Measurements from ENCODE around the gene CARD11. TPM values are rescaled to one million over a fixed set of nuclear protein-coding genes. Genes with fewer than 3 reads are reported as not detected.
"Not testable (repeated sequence)": the region's sequence is repeated elsewhere in the genome, so short reads cannot be mapped to it uniquely, and the experiment has no call there.

CARD11 gene
- total RNA-seq, 1 donor from 2014 or later: 74.1 TPM

DNA sequence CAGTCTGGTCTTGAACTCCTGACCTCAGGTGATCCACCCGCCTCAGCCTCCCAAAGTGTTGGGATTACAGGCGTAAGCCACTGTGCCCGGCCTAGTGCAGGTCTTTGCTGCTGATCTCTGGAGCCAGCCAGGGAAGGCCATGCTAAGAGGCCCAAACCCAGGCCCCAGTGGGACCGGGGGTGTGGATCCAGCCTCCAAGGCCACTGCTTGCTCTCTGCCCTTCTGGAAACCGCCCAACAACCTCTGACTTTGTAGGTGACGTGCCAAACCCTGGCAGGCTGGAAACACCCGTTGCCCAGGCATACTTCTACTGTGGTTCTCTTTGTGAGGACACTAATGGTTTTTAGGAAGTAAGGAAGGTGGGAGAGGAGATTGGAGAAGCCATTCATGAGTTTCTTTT is 116.1 kb downstream of the CARD11 start:
- Mint-ChIP-seq H3K27me3 (ENCODE audit: low read depth) (no peaks in the 10 kb centered on the region), H3K4me1 (ENCODE audit: low read depth) (no peaks in the 10 kb centered on the region), H3K4me3 (ENCODE audit: low read depth) (no peak overlapping the region), H3K36me3 (ENCODE audit: low read depth) (peaks cover 44% of the 10 kb centered on the region), H3K27ac (no peak overlapping the region), H3K9me3 (no peaks in the 10 kb centered on the region)
- no peak for DNase-seq (ENCODE audit: low spot score)
- intact Hi-C loops (cut with micrococcal nuclease): no loop called here

DNA sequence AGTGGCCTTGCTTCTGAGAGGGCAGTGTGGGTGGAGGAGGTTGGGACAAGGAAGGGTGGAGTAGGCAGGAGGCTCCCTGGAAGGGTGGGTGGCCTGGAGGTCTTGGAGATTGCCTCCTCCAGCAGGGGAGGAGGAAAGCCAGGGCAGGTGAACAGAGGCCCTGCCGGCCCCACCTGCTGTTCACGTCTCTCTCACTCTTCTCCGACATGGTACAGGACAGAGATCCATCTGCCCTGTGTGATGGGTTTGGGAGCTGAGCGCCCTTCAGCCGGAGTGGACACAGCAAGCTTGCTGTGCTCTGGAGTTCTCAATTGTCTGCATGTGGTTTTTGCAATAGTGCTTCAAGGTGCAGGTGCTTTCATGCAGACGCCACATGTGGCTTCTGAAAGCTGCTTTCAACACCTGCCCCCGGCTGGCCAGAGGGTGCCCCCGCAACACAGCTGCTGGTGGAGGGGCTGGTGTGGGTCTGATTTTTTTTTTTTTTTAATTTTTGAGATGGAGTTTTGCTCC is 116.7 kb downstream of the CARD11 start:
- DNase-seq (ENCODE audit: low spot score): no peak
- intact Hi-C loops (cut with micrococcal nuclease): no loop called here
- no peaks in the 10 kb centered on the region for H3K4me1 Mint-ChIP-seq (ENCODE audit: low read depth)
- H3K9me3 Mint-ChIP-seq: no peaks in the 10 kb centered on the region
- no peaks in the 10 kb centered on the region for H3K27me3 Mint-ChIP-seq (ENCODE audit: low read depth)
- H3K27ac Mint-ChIP-seq: no peak overlapping the region
- no peak overlapping the region for H3K4me3 Mint-ChIP-seq (ENCODE audit: low read depth)
- H3K36me3 Mint-ChIP-seq (ENCODE audit: low read depth): peaks cover 42% of the 10 kb centered on the region

DNA sequence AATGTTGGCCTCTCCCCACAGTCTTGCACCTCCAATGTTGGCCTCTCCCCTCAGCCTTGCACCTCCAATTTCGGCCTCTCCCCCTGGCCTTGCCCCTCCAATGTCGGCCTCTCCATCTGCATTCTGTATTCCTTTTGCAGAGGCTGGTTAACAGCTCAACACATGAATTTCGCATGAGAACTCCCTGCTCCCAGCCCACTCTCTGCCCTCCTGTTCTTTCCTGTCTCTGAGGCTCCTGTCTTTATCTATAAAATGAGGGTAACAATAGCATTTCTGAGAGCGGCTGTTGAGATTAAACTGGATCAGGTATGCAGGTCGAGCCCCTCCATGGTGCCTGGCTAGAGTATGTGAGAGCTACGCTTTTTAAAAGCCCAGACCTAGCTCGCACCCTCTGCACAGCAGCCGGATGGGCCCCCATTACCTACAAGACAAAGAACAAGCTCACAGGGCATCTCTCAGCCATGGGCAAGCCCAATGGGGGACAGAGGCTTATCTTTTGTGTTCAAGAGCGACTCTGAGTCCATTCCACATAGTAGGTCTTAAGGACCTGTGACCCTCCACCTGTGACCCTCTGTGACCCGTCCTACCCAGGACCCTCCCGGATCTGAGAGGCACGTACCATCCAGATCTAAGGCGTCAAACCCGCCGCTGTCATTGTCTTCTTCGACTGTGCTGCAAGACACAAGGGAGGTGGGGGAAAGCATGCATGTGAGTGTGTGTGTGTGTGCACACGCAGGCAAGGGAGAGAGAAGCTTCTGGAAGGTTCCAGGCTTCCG is 117.4 kb downstream of the CARD11 start:
- no peak for DNase-seq (ENCODE audit: low spot score)
- intact Hi-C loops (cut with micrococcal nuclease): no loop called here
- Mint-ChIP-seq H3K36me3 (ENCODE audit: low read depth) (peaks cover 43% of the 10 kb centered on the region), H3K4me1 (ENCODE audit: low read depth) (no peaks in the 10 kb centered on the region), H3K27ac (no peak overlapping the region), H3K27me3 (ENCODE audit: low read depth) (no peaks in the 10 kb centered on the region), H3K9me3 (no peaks in the 10 kb centered on the region), H3K4me3 (ENCODE audit: low read depth) (no peak overlapping the region)

DNA sequence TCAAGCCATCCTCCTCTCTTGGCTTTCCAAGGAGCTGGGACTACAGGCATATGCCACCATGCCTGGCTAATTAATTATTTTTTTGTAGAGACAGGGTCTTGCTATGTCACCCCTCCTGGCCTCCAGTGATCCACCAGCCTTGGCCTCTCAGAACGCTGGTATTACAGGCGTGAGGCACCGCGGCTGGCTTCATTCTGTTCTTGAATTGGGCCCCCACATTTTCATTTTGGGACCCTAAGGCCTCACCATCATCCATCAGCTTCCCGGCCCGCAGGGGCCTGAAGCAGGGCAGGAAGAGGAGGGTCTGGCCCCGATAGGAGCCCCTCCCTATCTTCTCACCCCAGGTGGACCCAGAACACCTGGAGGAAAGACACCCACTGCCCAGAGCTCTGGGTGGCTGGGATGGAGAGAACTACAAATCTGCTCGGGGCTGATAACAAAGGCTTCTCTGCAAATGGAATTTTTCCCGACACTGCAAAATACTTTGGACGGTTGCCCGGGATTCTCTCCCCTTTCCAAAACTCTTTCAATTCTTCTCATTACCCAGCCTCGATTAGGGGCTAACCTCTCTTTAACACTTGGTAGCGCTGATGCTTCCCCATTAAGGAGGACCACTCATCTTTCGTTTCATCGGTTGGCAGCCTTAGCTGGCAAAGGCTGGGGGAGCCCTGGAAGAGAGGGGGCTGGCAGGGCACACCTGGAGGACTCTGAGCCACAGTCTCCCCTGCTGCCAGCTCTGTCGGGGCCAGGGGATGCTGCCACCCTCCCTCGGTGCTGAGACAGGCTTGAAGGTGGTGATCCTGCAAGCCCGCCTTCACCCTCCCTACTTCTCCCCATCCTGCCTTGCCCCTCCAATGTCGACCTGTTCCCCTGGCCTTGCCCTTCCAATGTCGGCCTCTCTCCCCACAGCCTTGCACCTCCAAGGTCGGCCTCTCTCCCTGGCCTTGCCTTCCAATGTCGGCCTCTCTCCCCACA is 118.5 kb downstream of the CARD11 start:
- intact Hi-C loops (cut with micrococcal nuclease): no loop called here
- peaks cover 7% of the 10 kb centered on the region for H3K9me3 Mint-ChIP-seq
- no peak for DNase-seq (ENCODE audit: low spot score)
- H3K27ac Mint-ChIP-seq: no peak overlapping the region
- no peaks in the 10 kb centered on the region for H3K27me3 Mint-ChIP-seq (ENCODE audit: low read depth)
- no peak overlapping the region for H3K4me3 Mint-ChIP-seq (ENCODE audit: low read depth)
- peaks cover 47% of the 10 kb centered on the region for H3K36me3 Mint-ChIP-seq (ENCODE audit: low read depth)
- H3K4me1 Mint-ChIP-seq (ENCODE audit: low read depth): no peaks in the 10 kb centered on the region

DNA sequence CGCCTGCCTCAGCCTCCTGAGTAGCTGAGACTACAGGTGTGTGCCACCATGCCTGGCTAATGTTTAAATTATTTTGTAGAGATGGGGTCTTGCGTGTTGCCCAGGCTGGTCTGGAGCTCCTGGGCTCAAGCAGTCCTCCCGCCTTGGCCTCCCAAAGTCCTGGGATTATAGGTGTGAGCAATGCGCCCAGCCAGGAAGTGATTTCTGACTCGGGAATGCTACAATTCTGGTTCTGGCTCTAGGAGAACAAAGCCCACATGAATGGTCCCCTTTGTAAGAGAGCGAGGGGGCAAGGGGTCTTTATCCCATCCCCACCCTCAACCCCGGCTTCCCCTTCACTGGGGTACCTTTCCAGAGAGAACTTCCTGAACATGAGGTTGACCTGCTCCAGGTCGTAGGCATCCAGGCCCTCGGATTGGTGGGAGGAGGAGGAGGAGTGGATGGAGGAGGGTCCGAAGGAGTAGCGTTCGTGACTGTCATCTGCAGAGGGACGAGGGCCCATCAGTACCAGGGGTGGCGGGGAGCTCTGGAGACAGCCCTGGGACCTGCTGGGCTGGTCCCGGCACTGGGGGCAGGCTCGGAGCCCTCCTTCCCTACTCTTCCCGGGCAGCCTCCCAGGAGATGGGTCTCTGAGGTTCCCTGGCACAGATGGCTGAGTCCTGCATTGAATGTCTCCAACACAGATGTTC is 119.6 kb downstream of the CARD11 start:
- no peaks in the 10 kb centered on the region for H3K27me3 Mint-ChIP-seq (ENCODE audit: low read depth)
- H3K36me3 Mint-ChIP-seq (ENCODE audit: low read depth): peaks cover 50% of the 10 kb centered on the region
- intact Hi-C loops (cut with micrococcal nuclease): no loop called here
- no peak overlapping the region for H3K27ac Mint-ChIP-seq
- H3K4me3 Mint-ChIP-seq (ENCODE audit: low read depth): no peak overlapping the region
- peaks cover 11% of the 10 kb centered on the region for H3K9me3 Mint-ChIP-seq
- DNase-seq (ENCODE audit: low spot score): no peak
- no peaks in the 10 kb centered on the region for H3K4me1 Mint-ChIP-seq (ENCODE audit: low read depth)

DNA sequence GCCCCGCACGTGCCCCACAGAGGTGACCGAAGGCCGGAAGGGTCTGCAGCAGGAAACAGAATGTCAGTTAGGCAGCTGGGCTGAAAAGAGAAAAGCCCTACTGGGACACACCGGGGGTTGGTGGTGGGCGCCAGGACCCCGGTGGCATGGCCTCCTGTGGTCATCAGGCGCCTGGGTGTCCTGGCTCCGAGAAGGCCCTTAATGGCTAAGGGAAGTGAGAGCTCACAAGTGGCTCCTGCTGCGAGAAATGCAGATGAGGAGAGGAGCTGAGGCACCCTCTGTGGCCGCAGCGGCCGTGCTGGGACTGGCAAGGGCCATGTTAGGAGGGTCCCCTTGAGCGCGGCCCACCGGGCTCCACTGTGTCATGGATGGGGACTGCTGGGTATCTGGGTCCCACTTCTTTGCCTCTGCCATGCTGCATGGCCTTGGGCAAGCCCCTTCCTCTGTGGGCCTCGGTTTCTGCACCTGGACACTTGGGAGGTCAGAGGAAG is 120.3 kb downstream of the CARD11 start:
- Mint-ChIP-seq H3K27ac (no peak overlapping the region), H3K9me3 (peaks cover 11% of the 10 kb centered on the region), H3K36me3 (ENCODE audit: low read depth) (peaks cover 56% of the 10 kb centered on the region), H3K4me1 (ENCODE audit: low read depth) (no peaks in the 10 kb centered on the region), H3K27me3 (ENCODE audit: low read depth) (no peaks in the 10 kb centered on the region), H3K4me3 (ENCODE audit: low read depth) (no peak overlapping the region)
- DNase-seq (ENCODE audit: low spot score): no peak
- intact Hi-C loops (cut with micrococcal nuclease): no loop called here

DNA sequence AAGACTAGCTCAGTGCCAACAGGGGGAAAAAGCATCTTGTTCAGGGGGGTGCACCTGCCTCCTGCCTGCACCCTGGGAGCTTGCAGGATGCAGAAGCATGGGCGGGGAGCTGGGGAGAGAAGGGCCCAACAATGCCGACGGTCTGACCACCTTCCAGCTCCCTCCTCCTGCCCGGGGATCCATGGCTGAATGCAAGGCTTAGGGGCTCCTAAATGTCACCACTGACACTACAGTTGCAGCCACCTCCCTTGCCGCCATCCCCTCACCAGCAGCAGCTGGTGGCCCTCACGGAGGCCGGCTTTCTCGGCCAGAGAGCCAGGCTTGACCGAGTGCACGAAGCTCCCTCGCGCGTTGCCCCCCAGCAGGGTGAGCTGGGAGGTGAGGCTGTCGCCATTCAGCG is 120.8 kb downstream of the CARD11 start:
- Mint-ChIP-seq H3K27ac (no peak overlapping the region), H3K4me1 (ENCODE audit: low read depth) (no peaks in the 10 kb centered on the region), H3K27me3 (ENCODE audit: low read depth) (no peaks in the 10 kb centered on the region), H3K4me3 (ENCODE audit: low read depth) (no peak overlapping the region), H3K36me3 (ENCODE audit: low read depth) (peaks cover 56% of the 10 kb centered on the region), H3K9me3 (peaks cover 11% of the 10 kb centered on the region)
- no peak for DNase-seq (ENCODE audit: low spot score)
- intact Hi-C loops (cut with micrococcal nuclease): no loop called here

DNA sequence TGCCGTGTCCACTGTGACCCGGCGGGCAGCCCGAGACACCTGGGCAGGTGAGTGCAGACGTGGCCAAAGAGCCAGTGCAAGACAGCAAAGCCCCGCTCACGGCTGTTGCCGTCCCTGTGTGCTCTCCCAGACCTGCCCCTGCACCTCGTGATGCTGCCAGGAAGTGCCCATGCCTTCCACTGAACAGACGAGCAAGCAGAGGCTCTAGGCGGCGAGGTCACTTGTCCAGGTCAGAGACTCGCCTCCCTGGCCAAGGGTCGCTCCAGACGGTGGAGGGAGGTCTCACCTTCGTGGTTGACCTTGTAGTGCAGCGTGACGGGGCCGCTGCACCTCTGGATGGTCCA is 121.3 kb downstream of the CARD11 start:
- Mint-ChIP-seq H3K36me3 (ENCODE audit: low read depth) (peaks cover 52% of the 10 kb centered on the region), H3K27ac (no peak overlapping the region), H3K4me1 (ENCODE audit: low read depth) (no peaks in the 10 kb centered on the region), H3K9me3 (peaks cover 11% of the 10 kb centered on the region), H3K4me3 (ENCODE audit: low read depth) (no peak overlapping the region), H3K27me3 (ENCODE audit: low read depth) (no peaks in the 10 kb centered on the region)
- DNase-seq (ENCODE audit: low spot score): no peak
- intact Hi-C loops (cut with micrococcal nuclease): no loop called here

DNA sequence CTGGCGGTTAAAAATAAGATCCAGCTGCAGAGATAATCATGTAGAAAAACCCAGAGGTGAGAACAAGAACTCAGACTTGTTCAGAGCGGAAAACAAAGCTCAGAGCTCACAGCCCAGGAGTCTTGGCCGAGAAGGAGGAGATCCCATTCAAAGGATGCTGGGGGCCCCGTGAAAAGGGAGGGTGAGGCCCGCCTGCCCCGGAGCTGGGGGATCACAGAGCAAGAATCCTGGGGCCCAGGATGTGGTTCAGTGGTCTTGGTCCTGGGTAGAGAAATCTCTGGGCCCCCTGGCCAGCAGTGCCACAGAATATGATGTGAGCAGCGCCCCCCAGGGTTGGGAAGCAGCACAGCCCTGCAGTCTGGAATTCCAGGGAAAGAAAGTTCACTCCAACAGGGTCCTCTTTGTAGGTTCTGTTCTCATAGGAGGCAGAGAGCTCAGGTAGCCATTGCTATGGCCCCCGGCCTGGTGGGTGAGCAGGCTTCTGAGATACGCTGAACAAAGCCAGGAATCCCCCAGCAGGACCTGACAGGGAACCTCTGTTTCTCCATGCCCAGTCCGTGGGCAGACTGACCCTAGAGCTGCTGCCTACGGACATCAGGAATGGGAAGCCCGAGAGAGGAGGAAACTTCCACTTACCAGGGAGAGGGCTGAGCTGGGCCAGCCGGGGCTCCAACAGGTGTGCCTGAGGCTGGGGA is 121.9 kb downstream of the CARD11 start:
- H3K9me3 Mint-ChIP-seq: peaks cover 11% of the 10 kb centered on the region
- H3K36me3 Mint-ChIP-seq (ENCODE audit: low read depth): peaks cover 56% of the 10 kb centered on the region
- H3K4me1 Mint-ChIP-seq (ENCODE audit: low read depth): no peaks in the 10 kb centered on the region
- DNase-seq (ENCODE audit: low spot score): no peak
- H3K27me3 Mint-ChIP-seq (ENCODE audit: low read depth): no peaks in the 10 kb centered on the region
- H3K27ac Mint-ChIP-seq: no peak overlapping the region
- no peak overlapping the region for H3K4me3 Mint-ChIP-seq (ENCODE audit: low read depth)
- intact Hi-C loops (cut with micrococcal nuclease): no loop called here

DNA sequence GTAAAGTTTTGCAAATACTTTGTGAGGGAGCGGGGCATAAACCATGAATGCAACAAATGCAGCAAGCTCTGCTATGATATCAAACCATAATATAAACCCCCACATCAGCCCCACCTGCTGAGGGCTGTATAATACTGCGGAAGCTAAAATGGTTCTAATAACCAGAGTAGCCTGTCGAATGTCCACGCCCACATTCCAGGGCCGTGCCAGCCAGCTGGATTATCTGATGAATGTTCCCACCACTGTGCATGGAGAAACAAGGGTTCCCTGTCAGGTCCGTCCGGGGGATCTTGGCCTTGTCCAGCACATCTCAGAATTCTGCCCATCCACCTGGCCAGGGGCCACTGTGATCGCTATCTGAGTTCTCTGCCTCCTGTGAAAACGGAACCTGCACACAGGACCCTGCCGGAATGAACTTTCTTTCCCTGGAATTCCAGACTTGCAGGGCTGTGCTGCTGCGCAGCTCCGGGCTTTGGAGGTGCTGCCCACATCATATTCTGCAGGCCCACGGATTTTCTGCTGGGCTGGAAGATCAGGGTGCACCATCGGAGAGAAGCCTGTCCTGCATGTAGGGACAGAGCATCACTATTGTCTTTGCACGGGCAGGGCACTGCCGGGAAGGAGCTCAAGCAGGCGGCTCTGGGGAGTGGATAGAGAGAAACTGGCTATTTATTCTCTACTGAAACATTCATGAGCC is 122.6 kb downstream of the CARD11 start:
- no peaks in the 10 kb centered on the region for H3K4me1 Mint-ChIP-seq (ENCODE audit: low read depth)
- H3K27me3 Mint-ChIP-seq (ENCODE audit: low read depth): no peaks in the 10 kb centered on the region
- intact Hi-C loops (cut with micrococcal nuclease): no loop called here
- no peak for DNase-seq (ENCODE audit: low spot score)
- no peak overlapping the region for H3K4me3 Mint-ChIP-seq (ENCODE audit: low read depth)
- no peak overlapping the region for H3K27ac Mint-ChIP-seq
- peaks cover 57% of the 10 kb centered on the region for H3K36me3 Mint-ChIP-seq (ENCODE audit: low read depth)
- peaks cover 11% of the 10 kb centered on the region for H3K9me3 Mint-ChIP-seq

DNA sequence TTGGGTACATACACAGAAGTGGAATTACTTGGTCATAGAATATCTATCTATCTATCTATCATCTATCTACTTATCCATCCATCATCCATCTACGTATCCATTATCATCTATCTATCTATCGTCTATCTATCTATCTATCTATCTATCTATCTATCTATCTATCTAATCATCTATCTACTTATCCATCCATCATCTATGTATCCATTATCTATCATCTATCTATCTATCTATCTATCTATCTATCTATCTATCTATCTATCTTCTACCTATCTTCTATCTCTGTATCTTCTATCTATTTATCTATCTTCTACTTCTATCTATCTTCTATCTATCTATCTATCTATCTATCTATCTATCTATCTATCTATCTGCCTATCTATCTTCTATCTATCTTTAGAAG is 123.2 kb downstream of the CARD11 start:
- H3K36me3 Mint-ChIP-seq (ENCODE audit: low read depth): peaks cover 55% of the 10 kb centered on the region
- DNase-seq (ENCODE audit: low spot score); H3K27ac Mint-ChIP-seq; H3K4me3 Mint-ChIP-seq (ENCODE audit: low read depth); H3K4me1 Mint-ChIP-seq (ENCODE audit: low read depth); H3K27me3 Mint-ChIP-seq (ENCODE audit: low read depth); intact Hi-C loops (cut with micrococcal nuclease): not testable (repeated sequence)
- peaks cover 11% of the 10 kb centered on the region for H3K9me3 Mint-ChIP-seq

DNA sequence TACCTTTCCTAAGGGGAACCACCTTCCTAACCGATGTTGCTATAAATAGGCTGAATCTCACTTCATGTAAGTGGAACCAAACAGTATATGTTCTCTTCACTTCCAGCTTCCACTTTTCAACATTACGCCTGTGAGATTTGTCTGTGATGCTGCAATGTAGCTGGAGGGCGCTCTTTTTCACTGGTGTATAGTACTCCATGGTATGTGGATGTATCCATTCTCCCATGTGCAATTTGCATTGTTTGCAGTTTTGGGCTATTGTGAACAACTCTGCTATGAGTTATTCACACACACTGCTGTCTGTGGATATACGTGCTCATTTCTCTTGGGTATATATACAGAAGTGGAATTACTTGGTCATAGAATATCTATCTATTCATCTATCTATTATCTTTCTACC is 123.6 kb downstream of the CARD11 start:
- Mint-ChIP-seq H3K4me3 (ENCODE audit: low read depth) (no peak overlapping the region), H3K9me3 (peaks cover 11% of the 10 kb centered on the region), H3K27ac (no peak overlapping the region), H3K27me3 (ENCODE audit: low read depth) (no peaks in the 10 kb centered on the region), H3K36me3 (ENCODE audit: low read depth) (peaks cover 55% of the 10 kb centered on the region), H3K4me1 (ENCODE audit: low read depth) (no peaks in the 10 kb centered on the region)
- intact Hi-C loops (cut with micrococcal nuclease): no loop called here
- no peak for DNase-seq (ENCODE audit: low spot score)

All from activated T-helper 2 cell treated with anti-CD3 and anti-CD28 coated beads, Interferon-gamma antibody, Interleukin-2, Interleukin-4, amounts not matched to agents 10 μg/mL and 5 μg/mL and 100 μg/mL, durations not matched to agents 14 hours and 24 hours and 36 hours (primary cell).